HG03354 (cell line): ENCODE results near the gene TIAM1.

Experiments
- ATAC-seq: cut with Tn5 transposase; IDR thresholded peaks from one replicate; pipeline ENCODE4 v1.9.1; 2021; ENCODE audit warnings: mild to moderate bottlenecking; ENCODE audit not compliant: unreplicated experiment, poor library complexity, severe bottlenecking

The TIAM1 gene

GRCh38 chr21:31343680-31344480 is at the start of gene TIAM1:
Gene TIAM1 (minus strand): TSS chr21:31344261. CDS start chr21:31266972, 77,289 bp downstream.
- ATAC-seq = no peak

DNA sequence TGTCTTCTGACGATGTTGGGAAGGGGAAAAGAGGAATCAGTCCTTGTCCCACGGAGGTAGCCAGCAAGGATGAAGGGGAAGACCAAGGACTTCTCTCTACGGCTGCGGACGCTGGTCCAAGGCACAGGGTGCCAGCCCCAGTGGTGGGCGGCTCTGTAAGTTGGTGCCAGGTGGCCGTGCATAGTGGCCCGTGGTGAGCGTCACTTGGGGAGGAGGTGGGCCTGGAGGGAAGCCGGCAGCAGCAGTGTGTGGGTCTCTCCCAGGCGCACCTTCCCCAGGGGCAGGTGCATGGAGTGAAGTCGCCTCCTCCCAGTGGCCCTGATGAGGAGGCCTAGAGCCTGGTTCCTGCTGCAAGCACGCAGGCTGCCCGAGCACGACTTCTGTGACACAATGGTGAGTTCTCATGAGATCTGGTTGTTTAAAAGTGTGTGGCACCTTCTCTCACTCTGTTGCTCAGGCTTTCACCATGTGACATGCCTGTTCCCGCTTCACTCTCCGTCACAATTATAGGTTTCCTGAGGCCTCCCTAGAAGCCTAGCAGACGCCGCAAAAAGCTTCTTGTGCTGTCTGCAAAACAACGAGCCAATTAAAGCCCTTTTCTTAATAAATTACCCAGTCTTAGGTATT is 43.6 kb upstream of the TIAM1 start:
- ATAC-seq = no peak

DNA sequence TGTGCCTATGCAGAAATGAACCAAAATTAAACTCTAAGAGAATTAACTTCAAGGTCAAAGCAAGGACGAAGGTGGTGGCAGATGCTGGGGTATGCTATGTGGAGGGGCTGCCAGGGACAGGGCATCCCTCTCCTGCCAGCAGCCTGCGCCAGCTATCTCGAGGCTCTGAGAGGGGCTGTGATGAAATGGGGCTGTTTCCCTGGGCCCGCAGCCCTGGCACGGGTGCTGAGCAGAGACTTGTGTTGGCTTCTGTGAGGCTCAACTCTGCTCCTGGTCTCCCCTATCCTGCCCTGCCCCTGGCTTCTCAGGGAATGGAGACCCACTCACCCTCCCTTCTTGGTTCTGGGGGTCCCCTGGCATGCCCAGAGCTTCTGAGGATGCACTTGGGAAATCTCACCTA is 41.9 kb upstream of the TIAM1 start:
- no peak for ATAC-seq

- no peak for ATAC-seq
Observed at GRCh38 chr21:31383770-31384169, 39.7 kb upstream of the TIAM1 start.

GRCh38 chr21:31382060-31382459 is 38.0 kb upstream of the TIAM1 start:
- no peak for ATAC-seq

DNA sequence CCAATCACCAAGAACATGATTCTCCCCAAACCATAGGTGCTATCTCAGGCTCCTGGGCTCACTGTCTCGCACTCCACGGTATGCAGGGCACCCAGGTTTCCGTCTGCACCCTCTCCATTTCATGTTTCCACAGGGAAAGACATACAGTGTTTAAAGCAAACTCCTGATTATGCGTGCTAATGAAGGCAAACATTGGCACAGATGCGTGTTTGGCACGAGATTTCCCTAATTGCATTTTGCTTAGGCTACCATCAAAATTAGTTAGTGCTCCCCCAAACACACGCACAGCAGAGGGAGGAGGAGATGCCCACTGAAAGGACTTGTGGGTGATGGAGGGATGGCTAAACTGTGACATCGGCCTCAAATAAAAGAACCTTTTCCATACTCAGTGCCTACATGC is 32.2 kb upstream of the TIAM1 start:
- no peak for ATAC-seq

- no peak for ATAC-seq
Observed at GRCh38 chr21:31374395-31374794, 30.3 kb upstream of the TIAM1 start.

DNA sequence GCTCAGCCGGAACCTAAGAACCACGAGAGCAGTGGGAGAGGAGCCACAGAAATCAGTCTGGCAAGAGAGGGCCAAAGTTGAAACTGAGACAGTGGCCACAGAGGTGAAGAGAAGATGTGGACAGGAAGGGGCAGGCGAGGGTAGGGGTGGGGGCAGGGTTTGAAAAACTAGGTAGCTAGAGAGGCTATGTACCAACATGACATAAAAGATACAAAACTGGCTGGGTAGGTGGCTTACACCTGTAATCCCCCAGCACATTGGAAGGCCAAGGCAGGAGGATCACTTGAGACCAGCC is 28.4 kb upstream of the TIAM1 start:
- ATAC-seq = no peak

DNA sequence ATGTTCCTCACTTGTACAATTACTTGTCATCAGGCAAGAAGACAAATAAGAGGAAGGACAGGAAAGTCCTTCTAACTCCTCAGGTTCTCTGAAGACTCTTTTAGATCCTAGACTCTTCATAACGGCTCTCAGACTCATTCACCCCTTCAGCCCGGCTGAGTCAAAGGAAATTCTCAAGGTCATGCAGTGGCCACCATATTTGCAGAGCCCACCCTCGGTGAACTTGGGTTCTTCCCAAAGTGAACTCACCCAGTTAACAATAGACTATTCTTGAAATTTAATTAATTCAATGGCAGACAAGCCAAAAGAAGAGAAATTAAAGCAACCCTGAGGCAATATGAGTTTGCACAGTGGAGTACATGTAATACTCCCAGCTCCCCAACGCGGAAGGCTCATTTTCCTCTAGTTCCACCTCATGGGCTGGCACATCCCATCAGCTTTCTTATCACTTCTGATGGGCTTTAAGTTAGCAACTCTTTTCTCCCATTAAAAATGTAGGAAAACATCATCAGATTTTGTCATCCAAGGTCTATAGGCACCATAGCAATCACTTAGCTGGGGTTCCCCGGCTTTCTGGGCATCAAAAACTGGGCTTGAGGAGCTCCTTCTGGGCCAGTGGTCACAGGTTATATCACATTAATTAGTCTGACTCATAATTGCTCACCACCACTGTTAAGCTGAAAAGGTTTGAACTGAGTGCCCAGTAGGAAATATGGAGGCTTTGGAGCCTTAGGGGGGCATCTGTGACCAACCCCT is 27.8 kb upstream of the TIAM1 start:
- no peak for ATAC-seq

DNA sequence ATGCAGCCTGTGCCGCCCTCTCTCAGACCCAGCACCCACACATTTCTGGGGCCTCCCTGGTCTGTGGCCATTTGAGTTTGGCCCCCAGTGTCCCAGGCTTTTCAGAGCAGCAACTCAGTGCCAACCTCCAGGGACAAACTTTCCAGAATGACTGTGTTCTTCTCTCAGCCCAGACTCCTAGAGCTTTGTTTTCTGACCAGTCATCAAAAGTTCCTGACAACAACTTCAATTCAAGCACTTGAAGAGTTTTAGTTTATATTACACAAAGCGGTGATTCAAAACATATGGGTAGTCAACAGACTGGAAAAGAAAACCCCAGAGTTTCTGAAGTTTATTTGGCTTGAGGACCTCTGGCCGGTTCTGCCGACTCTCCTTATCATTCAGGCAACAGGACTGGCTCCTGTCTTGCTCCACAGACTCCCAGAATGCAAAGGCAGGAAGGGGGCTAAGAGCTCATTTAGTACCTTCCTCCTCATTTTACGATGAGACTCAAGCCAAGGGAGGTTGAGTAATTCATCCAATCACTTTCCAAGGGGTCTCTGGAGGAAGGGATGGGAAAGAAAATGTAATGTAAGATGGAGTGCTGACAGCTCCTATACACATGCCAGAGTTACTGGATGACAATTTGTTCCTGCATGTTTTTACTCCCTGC is 27.0 kb upstream of the TIAM1 start:
- ATAC-seq = no peak

DNA sequence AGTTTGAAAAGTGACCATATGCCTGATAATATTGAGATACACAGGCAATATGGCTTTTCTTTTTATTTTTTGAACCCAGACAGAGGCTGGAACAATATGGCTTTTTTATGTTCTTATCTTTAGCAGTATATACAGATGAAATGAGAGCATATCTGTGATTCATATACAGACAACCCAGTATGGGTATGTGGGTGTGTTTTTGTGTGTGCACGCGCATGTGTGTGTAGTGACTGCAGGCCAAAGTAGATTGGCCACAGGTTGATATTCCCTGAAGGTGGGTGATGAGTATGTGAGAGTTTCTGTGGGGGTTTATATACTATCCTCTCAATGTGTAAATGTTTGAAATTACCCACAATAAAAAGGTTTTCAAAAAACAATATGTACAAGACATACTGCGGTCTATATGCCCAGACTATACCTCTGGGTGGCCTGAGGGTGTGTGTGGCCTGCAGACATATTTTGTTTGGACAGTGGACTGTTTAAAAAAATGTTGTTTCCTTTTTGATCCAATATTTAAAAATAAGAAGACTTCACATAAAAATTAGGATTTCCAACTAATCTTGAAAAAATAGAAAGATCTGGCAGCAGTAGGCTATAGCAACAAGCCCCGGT is 26.3 kb upstream of the TIAM1 start:
- ATAC-seq = no peak

- ATAC-seq = no peak
Observed at GRCh38 chr21:31368361-31368760, 24.3 kb upstream of the TIAM1 start.

DNA sequence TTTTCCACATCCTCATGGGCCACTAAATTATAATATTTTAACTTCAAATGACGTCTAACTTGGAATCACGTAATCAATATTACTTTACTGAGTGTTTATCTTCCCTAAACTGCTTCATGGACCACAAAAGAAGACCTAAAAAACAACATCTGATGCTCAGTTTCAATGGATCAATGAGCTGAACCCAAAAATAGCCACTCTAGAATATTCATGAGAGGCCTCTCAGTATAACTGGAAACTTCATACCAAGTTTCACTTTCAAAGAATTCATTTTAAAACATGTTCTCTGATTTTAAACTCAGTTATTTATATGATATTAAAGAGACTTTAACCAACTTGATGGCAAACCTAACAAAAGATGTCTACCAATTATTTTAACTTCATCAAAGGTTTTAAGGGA is 23.7 kb upstream of the TIAM1 start:
- no peak for ATAC-seq

DNA sequence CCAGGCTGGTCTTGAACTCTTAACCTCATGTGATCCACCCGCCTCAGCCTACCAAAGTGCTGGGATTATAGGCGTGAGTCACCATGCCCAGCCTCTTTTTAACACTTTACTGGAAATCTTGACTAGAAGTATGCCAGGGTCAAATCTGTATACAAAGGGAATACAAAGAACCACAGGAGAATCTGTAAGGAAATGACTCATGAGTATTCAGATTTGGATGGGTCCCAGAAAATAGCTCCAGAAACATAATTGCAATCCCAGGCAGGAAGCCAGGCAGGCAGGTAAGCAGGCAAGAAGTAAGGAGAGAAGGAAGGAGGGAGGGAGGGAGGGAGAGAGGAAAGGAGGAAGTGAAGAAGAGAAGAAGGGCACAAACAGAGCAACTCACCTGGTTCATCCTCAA is 22.8 kb upstream of the TIAM1 start:
- no peak for ATAC-seq

- ATAC-seq = no peak
Observed at GRCh38 chr21:31364253-31364945, 20.3 kb upstream of the TIAM1 start.

GRCh38 chr21:31363720-31364119 is 19.7 kb upstream of the TIAM1 start:
- ATAC-seq = no peak

GRCh38 chr21:31360717-31361116 is 16.7 kb upstream of the TIAM1 start:
- ATAC-seq = no peak

- ATAC-seq = no peak
Observed at GRCh38 chr21:31358158-31358557, 14.1 kb upstream of the TIAM1 start.

GRCh38 chr21:31356440-31356839 is 12.4 kb upstream of the TIAM1 start:
- ATAC-seq = no peak
